Stimulated activated CD4-positive, alpha-beta T cell treated with anti-CD3 and anti-CD28 coated beads, Interleukin-4, amount 100 ng/mL, for 48 hours (primary cell): ENCODE results near the gene WDR11.

ENCODE experiments used
- DNase-seq, 2 donors: peaks; one replicate each; pipeline ENCODE4 v3.0.0-alpha.2; 2020; ENCODE audit warnings: low read depth in 2 of 2

Gene WDR11

GRCh38 chr10:120850911-120851865 lies at the start of gene WDR11:
Gene WDR11, plus strand, starts transcription at chr10:120851362. Its CDS starts 59 bp downstream, at chr10:120851421.
- DNase-seq = peak; percentile 64 to 70

- DNase-seq = no peak
Observed at GRCh38 chr10:120802935-120803334, 48.2 kb upstream of the WDR11 start.

- no peak for DNase-seq
Observed at GRCh38 chr10:120803972-120804371, 47.2 kb upstream of the WDR11 start.

GRCh38 chr10:120805014-120805812 lies 45.9 kb upstream of the WDR11 start:
- DNase-seq = no peak

GRCh38 chr10:120806081-120806480 lies 45.1 kb upstream of the WDR11 start:
- DNase-seq = no peak

GRCh38 chr10:120810298-120810697 lies 40.9 kb upstream of the WDR11 start:
- no peak for DNase-seq

- DNase-seq = no peak
Observed at GRCh38 chr10:120813085-120813484, 38.1 kb upstream of the WDR11 start.

GRCh38 chr10:120818301-120818700 lies 32.9 kb upstream of the WDR11 start:
- no peak for DNase-seq

GRCh38 chr10:120819366-120819765 lies 31.8 kb upstream of the WDR11 start:
- DNase-seq = no peak

- DNase-seq = no peak
Observed at GRCh38 chr10:120823266-120823665, 27.9 kb upstream of the WDR11 start.

- DNase-seq = peak; percentile 4 to 7
Observed at GRCh38 chr10:120824881-120825309, 26.3 kb upstream of the WDR11 start.

GRCh38 chr10:120825878-120826769 lies 25.0 kb upstream of the WDR11 start:
- DNase-seq = no peak

GRCh38 chr10:120827251-120827875 lies 23.8 kb upstream of the WDR11 start:
- DNase-seq = no peak

GRCh38 chr10:120828763-120829319 lies 22.3 kb upstream of the WDR11 start:
- no peak for DNase-seq

- DNase-seq = no peak
Observed at GRCh38 chr10:120832106-120832505, 19.1 kb upstream of the WDR11 start.

GRCh38 chr10:120833222-120833928 lies 17.8 kb upstream of the WDR11 start:
- DNase-seq = no peak

GRCh38 chr10:120835603-120836002 lies 15.6 kb upstream of the WDR11 start:
- no peak for DNase-seq

- DNase-seq = no peak
Observed at GRCh38 chr10:120838941-120839340, 12.2 kb upstream of the WDR11 start.

GRCh38 chr10:120841522-120842189 lies 9.5 kb upstream of the WDR11 start:
- no peak for DNase-seq

- DNase-seq = no peak
Observed at GRCh38 chr10:120854388-120854787, 3.2 kb downstream of the WDR11 start.
